ENCODE measurements around the gene PTPRF.

DNA sequence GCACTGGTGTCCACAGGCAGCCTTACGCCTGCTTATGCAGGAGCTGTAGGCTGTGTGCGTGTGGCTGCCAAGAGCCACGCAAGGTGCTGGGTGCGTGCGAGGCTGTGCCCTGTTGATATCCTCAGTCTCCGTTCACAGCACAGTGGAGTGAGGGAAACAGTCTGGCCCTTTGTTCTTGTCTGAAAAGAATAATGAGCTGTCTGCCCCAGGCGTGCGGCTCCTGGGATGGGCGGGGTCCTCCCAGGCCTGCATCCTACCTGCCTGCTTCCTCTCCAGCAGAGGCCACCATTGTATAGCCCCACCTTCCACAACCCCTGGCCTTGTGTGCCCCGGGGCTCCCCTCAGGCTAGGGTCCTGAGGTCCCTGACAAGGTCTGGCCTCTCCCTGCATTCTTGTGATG is 72.3 kb downstream of the PTPRF start:
- TF ChIP-seq, protein P1, sequence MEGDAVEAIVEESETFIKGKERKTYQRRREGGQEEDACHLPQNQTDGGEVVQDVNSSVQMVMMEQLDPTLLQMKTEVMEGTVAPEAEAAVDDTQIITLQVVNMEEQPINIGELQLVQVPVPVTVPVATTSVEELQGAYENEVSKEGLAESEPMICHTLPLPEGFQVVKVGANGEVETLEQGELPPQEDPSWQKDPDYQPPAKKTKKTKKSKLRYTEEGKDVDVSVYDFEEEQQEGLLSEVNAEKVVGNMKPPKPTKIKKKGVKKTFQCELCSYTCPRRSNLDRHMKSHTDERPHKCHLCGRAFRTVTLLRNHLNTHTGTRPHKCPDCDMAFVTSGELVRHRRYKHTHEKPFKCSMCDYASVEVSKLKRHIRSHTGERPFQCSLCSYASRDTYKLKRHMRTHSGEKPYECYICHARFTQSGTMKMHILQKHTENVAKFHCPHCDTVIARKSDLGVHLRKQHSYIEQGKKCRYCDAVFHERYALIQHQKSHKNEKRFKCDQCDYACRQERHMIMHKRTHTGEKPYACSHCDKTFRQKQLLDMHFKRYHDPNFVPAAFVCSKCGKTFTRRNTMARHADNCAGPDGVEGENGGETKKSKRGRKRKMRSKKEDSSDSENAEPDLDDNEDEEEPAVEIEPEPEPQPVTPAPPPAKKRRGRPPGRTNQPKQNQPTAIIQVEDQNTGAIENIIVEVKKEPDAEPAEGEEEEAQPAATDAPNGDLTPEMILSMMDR (IDR thresholded peaks at IDR 0.05; ENCODE audit: low read depth, low read length): no peak
- no peak for TF ChIP-seq EZH2phosphoT487 (IDR thresholded peaks at IDR 0.05; ENCODE audit: low read depth)

All from OCI-LY3 (cell line).